GM19452 (cell line): ENCODE measurements around the gene PIP5K1B.

Experiments used
- ATAC-seq: cut with Tn5 transposase; IDR thresholded peaks from one replicate; pipeline ENCODE4 v1.9.1; 2021; ENCODE audit not compliant: unreplicated experiment

The PIP5K1B gene

GRCh38 chr9:68805890-68806517 is 101.0 kb downstream of the PIP5K1B start:
- ATAC-seq: no peak

- ATAC-seq: no peak
Measured at GRCh38 chr9:68808338-68808890, 103.4 kb downstream of the PIP5K1B start.

- ATAC-seq: no peak
Measured at GRCh38 chr9:68817079-68817875, 112.2 kb downstream of the PIP5K1B start.

GRCh38 chr9:68819065-68819464 is 114.0 kb downstream of the PIP5K1B start:
- no peak for ATAC-seq

GRCh38 chr9:68821911-68822310 is 116.9 kb downstream of the PIP5K1B start:
- no peak for ATAC-seq

- no peak for ATAC-seq
Measured at GRCh38 chr9:68822596-68823165, 117.6 kb downstream of the PIP5K1B start.

GRCh38 chr9:68825762-68826472 is 120.9 kb downstream of the PIP5K1B start:
- no peak for ATAC-seq

- no peak for ATAC-seq
Measured at GRCh38 chr9:68827837-68828744, 123.1 kb downstream of the PIP5K1B start.

- ATAC-seq: no peak
Measured at GRCh38 chr9:68832101-68832500, 127.1 kb downstream of the PIP5K1B start.

GRCh38 chr9:68832861-68833518 is 128.0 kb downstream of the PIP5K1B start:
- ATAC-seq: no peak

- ATAC-seq: no peak
Measured at GRCh38 chr9:68834931-68835520, 130.0 kb downstream of the PIP5K1B start.

- no peak for ATAC-seq
Measured at GRCh38 chr9:68836788-68837187, 131.7 kb downstream of the PIP5K1B start.

- ATAC-seq: no peak
Measured at GRCh38 chr9:68838245-68838644, 133.2 kb downstream of the PIP5K1B start.

GRCh38 chr9:68841276-68842052 is 136.4 kb downstream of the PIP5K1B start:
- ATAC-seq: no peak

GRCh38 chr9:68842568-68842967 is 137.5 kb downstream of the PIP5K1B start:
- no peak for ATAC-seq

GRCh38 chr9:68843239-68843638 is 138.2 kb downstream of the PIP5K1B start:
- ATAC-seq: no peak

GRCh38 chr9:68844157-68844556 is 139.1 kb downstream of the PIP5K1B start:
- ATAC-seq: no peak
